B cell (primary cell): ENCODE results near the gene ARHGAP15.

Experiments used
- CTCF ChIP-seq: fragments of 200-600 bp; IDR thresholded peaks from one replicate; pipeline ENCODE4 v1.8.0; 2022; ENCODE audit warnings: antibody characterized with exemption, mild to moderate bottlenecking
- EZH2 ChIP-seq: IDR thresholded peaks from 2 replicates; pipeline ENCODE4 v1.6.1; 2012; ENCODE audit warnings: borderline replicate concordance, low read depth, mild to moderate bottlenecking, moderate library complexity, low read length; ENCODE audit not compliant: insufficient read depth, poor library complexity, severe bottlenecking

GRCh38 chr2:143702931-143703330, 573.7 kb downstream of the ARHGAP15 start:
- TF ChIP-seq CTCF (no peak), EZH2 (no peak)
